A673 (cell line): ENCODE data around the gene RMND1. TPM values are rescaled to one million over a fixed set of nuclear protein-coding genes. Genes with fewer than 3 reads are reported as not detected.
"Not testable (repeated sequence)": the region's sequence is repeated elsewhere in the genome, so short reads cannot be mapped to it uniquely, and the experiment has no call there.

Experiments used
- BruUV-seq: library from RNA; stranded (reverse); fragments of 400-500 nt; replicated peaks from 2 replicates; lab custom pipeline; 2021; lab: Mats Ljungman, UMichigan
- CTCF ChIA-PET: fragments of 300-600 bp; sonication (Branson Sonifier 250); formaldehyde crosslinking; loops from one replicate; lab custom pipeline; 2022; ENCODE audit warnings: antibody characterized with exemption; lab: Charles Lee
- POLR2A ChIA-PET: fragments of 300-600 bp; sonication (Branson Sonifier 250); formaldehyde crosslinking; loops from one replicate; lab custom pipeline; 2022; ENCODE audit warnings: antibody characterized with exemption; ENCODE audit not compliant: low non-redundant PET; lab: Charles Lee
- DNase-seq: peaks from one replicate; pipeline ENCODE4 v3.0.0-alpha.2; 2015; ENCODE audit warnings: low spot score
- H3K27ac ChIP-seq: fragments of 200-600 bp; sonication (generic); 2 replicates; pipeline ENCODE4 v1.5.1; 2016; ENCODE audit warnings: mixed run types, low read depth, mild to moderate bottlenecking, mixed read lengths, antibody characterized with exemption, low read length; ENCODE audit not compliant: poor library complexity, severe bottlenecking
- H3K27me3 ChIP-seq: fragments of 200-600 bp; sonication (generic); replicated peaks from 2 replicates; pipeline ENCODE4 v1.6.1; 2017; ENCODE audit warnings: mixed run types, low read depth, mild to moderate bottlenecking, mixed read lengths, antibody characterized with exemption, low read length; ENCODE audit not compliant: insufficient read depth, poor library complexity
- H3K36me3 ChIP-seq: fragments of 200-600 bp; sonication (generic); 2 replicates; pipeline ENCODE4 v1.6.1; 2016; ENCODE audit warnings: mixed run types, mild to moderate bottlenecking, mixed read lengths, antibody characterized with exemption, low read length; ENCODE audit not compliant: insufficient read depth, poor library complexity, severe bottlenecking
- H3K4me1 ChIP-seq: fragments of 200-600 bp; sonication (generic); 2 replicates; pipeline ENCODE4 v1.6.1; 2017; ENCODE audit warnings: mixed run types, mild to moderate bottlenecking, mixed read lengths, antibody characterized with exemption, low read length; ENCODE audit not compliant: insufficient read depth, poor library complexity, severe bottlenecking
- H3K4me3 ChIP-seq: fragments of 200-600 bp; sonication (generic); 2 replicates; pipeline ENCODE4 v1.5.1; 2016; ENCODE audit warnings: low read depth, mixed run types, mild to moderate bottlenecking, mixed read lengths, low read length; ENCODE audit not compliant: poor library complexity, severe bottlenecking
- H3K9me3 ChIP-seq: fragments of 200-600 bp; sonication (generic); 2 replicates; pipeline ENCODE4 v1.6.1; 2016; ENCODE audit warnings: mixed run types, low read depth, mild to moderate bottlenecking, mixed read lengths, antibody characterized with exemption, low read length; ENCODE audit not compliant: poor library complexity, severe bottlenecking
- CTCF ChIP-seq: fragments of 300-800, 200-600 bp; sonication (generic); conservative IDR thresholded peaks from 2 replicates; pipeline ENCODE4 v1.5.1; 2017; ENCODE audit warnings: low read depth, mild to moderate bottlenecking, antibody characterized with exemption, low read length, moderate library complexity, mixed read lengths
- EZH2 ChIP-seq: fragments of 200-600 bp; sonication (generic); IDR thresholded peaks from 2 replicates; pipeline ENCODE4 v1.6.1; 2017; ENCODE audit warnings: borderline replicate concordance, low read depth, mild to moderate bottlenecking, mixed read lengths, antibody characterized with exemption, low read length; ENCODE audit not compliant: poor library complexity, severe bottlenecking
- intact Hi-C: fragments of 100-400 bp; cut with micrococcal nuclease; formaldehyde crosslinking; loops from one replicate; pipeline ENCODE4 v1.10.0; 2022; ENCODE audit not compliant: unreplicated experiment
- total RNA-seq: library from RNA; stranded (reverse); gene quantifications from 2 replicates; pipeline ENCODE4 v1.2.3, GENCODE V29; 2021

RMND1 gene
- total RNA-seq, 1 experiment from 2014 or later = 25.6 TPM

GRCh38 chr6:151359486-151359885, 92.4 kb downstream of the RMND1 start:
- Histone ChIP-seq H3K36me3 (peaks cover 10% of the 10 kb centered on the region), H3K27me3 (no peaks in the 10 kb centered on the region), H3K9me3 (no peaks in the 10 kb centered on the region), H3K27ac (no peak overlapping the region), H3K4me3 (no peak overlapping the region), H3K4me1 (no peaks in the 10 kb centered on the region)
- TF ChIP-seq CTCF (no peak), EZH2 (no peak)
- no peak for DNase-seq
- POLR2A ChIA-PET = no interaction called here
- CTCF ChIA-PET = no interaction called here
- BruUV-seq = no TSS peak
- intact Hi-C loops = no loop called here

- H3K9me3 ChIP-seq = no peaks in the 10 kb centered on the region
- no peak overlapping the region for H3K27ac ChIP-seq
- CTCF ChIA-PET = no interaction called here
- no peak for DNase-seq
- POLR2A ChIA-PET = interaction anchor here (0.6 kb wide), 1 partner anchor 493 kb away, joined by 8 read pairs; the partner anchor contains the start of gene MTHFD1L
- intact Hi-C loops = no loop called here
- no peak overlapping the region for H3K4me3 ChIP-seq
- H3K36me3 ChIP-seq = peaks cover 9% of the 10 kb centered on the region
- no peaks in the 10 kb centered on the region for H3K27me3 ChIP-seq
- no peak for TF ChIP-seq CTCF
- TF ChIP-seq EZH2 = no peak
- no TSS peak for BruUV-seq
- no peaks in the 10 kb centered on the region for H3K4me1 ChIP-seq
These were observed 93.5 kb downstream of the RMND1 start for GRCh38 chr6:151358475-151358874.

- H3K9me3 ChIP-seq = no peaks in the 10 kb centered on the region
- ChIA-PET CTCF (interaction anchor here (0.7 kb wide), 1 partner anchor 342 kb away, joined by 4 read pairs; no protein-coding TSS in a partner anchor), POLR2A (interaction anchor here (0.6 kb wide), 1 partner anchor 492 kb away, joined by 8 read pairs; the partner anchor contains the start of gene MTHFD1L)
- no peaks in the 10 kb centered on the region for H3K27me3 ChIP-seq
- H3K36me3 ChIP-seq = peaks cover 9% of the 10 kb centered on the region
- DNase-seq = no peak
- intact Hi-C loops = no loop called here
- no peak overlapping the region for H3K27ac ChIP-seq
- no peaks in the 10 kb centered on the region for H3K4me1 ChIP-seq
- BruUV-seq = TSS peak; percentile 11
- TF ChIP-seq CTCF = no peak
- no peak for TF ChIP-seq EZH2
- no peak overlapping the region for H3K4me3 ChIP-seq
These were observed 94.0 kb downstream of the RMND1 start for GRCh38 chr6:151357758-151358436.

- H3K36me3 ChIP-seq, BruUV-seq, H3K4me3 ChIP-seq, H3K4me1 ChIP-seq, DNase-seq, H3K27me3 ChIP-seq, H3K9me3 ChIP-seq, intact Hi-C loops: not testable (repeated sequence)
- CTCF ChIA-PET = interaction anchor here (0.7 kb wide), 1 partner anchor 341 kb away, joined by 4 read pairs; no protein-coding TSS in a partner anchor
- H3K27ac ChIP-seq = peak overlapping the region; percentile 29
- POLR2A ChIA-PET = interaction anchor here (0.6 kb wide), 1 partner anchor 107 kb away, joined by 4 read pairs; no protein-coding TSS in a partner anchor
These were observed 94.9 kb downstream of the RMND1 start for GRCh38 chr6:151356983-151357382.
